ENCODE data around the gene MELK. TPM values are rescaled to one million over a fixed set of nuclear protein-coding genes. Genes with fewer than 3 reads are reported as not detected.

Gene MELK
- total and polyA plus RNA-seq, 2 of the 4 experiments (the other 2 are of a cell fraction): 20.8 to 27.4 TPM

GRCh38 chr9:36717276-36717675 lies 144.6 kb downstream of the MELK start (continued):
- no peak for TF ChIP-seq CTCF (conservative IDR thresholded peaks at IDR 0.05; ENCODE audit: low read depth, low read length)

GRCh38 chr9:36718612-36719011 lies 145.9 kb downstream of the MELK start:
- no peak overlapping the region for H2BK5ac ChIP-seq (ENCODE audit: low read depth, low read length, poor library complexity, severe bottlenecking)
- H3K9me3 ChIP-seq (ENCODE audit: control insufficient read depth, insufficient read depth, low read length): no peaks in the 10 kb centered on the region
- H3K27ac ChIP-seq (ENCODE audit: insufficient read depth, low read length): no peak overlapping the region
- ChIA-PET POLR2A (ENCODE audit: unreplicated experiment) (no interaction called here), CTCF (no interaction called here)
- no TSS peak for BruUV-seq (replicated peaks)
- no peak overlapping the region for H3K23ac ChIP-seq (ENCODE audit: low read depth, low read length)
- DNase-seq: no peak
- H4K5ac ChIP-seq (ENCODE audit: low read depth, low read length): no peak overlapping the region
- H3K9me1 ChIP-seq (ENCODE audit: insufficient read depth, low read length): peaks cover 3% of the 10 kb centered on the region; the same call in 1 of the 2 replicates
- no peak overlapping the region for H3K4me2 ChIP-seq (ENCODE audit: low read depth, low read length)
- dilution Hi-C loops (cut with HindIII; ENCODE audit: low sequenced_read_pairs, unreplicated experiment) (no loop called here), intact Hi-C loops (cut with micrococcal nuclease) (no loop called here), in situ Hi-C loops (cut with MboI; ENCODE audit: low sequenced_read_pairs) (no loop called here)
- H3K9ac ChIP-seq (ENCODE audit: low read depth, low read length): no peak overlapping the region
- no peak overlapping the region for H3K18ac ChIP-seq (ENCODE audit: low read depth, low read length)
- H3K4ac ChIP-seq (ENCODE audit: low read depth, low read length): no peak overlapping the region
- no peaks in the 10 kb centered on the region for H4K20me1 ChIP-seq (ENCODE audit: insufficient read depth, low read length)
- H3K56ac ChIP-seq (ENCODE audit: extremely low read depth, insufficient read depth, low read length): no peak overlapping the region
- H3K79me1 ChIP-seq (ENCODE audit: low read depth in 1 of 2, low read length in 2 of 2): no peaks in the 10 kb centered on the region
- no peak overlapping the region for H3K4me3 ChIP-seq (ENCODE audit: insufficient read depth, low read depth, low read length)
- no peak overlapping the region for H2BK15ac ChIP-seq (ENCODE audit: low read depth, low read length)
- H4K91ac ChIP-seq (ENCODE audit: insufficient read depth, low read depth, low read length): no peak overlapping the region
- no peak overlapping the region for H3K14ac ChIP-seq (replicated peaks; ENCODE audit: low read depth, low read length)
- no peak overlapping the region for H4K8ac ChIP-seq (ENCODE audit: low read depth in 2 of 2, low read length in 2 of 2)
- no peak overlapping the region for H2AK9ac ChIP-seq (replicated peaks; ENCODE audit: low read depth, low read length, poor library complexity)
- no peak overlapping the region for H2BK20ac ChIP-seq (ENCODE audit: low read depth, low read length)
- H3K4me1 ChIP-seq (ENCODE audit: control insufficient read depth, insufficient read depth, low read length): peaks cover 3% of the 10 kb centered on the region
- H2AFZ ChIP-seq (replicated peaks; ENCODE audit: low read length, poor library complexity): no peak overlapping the region
- peaks cover 6% of the 10 kb centered on the region for H3K27me3 ChIP-seq (ENCODE audit: control insufficient read depth, insufficient read depth, low read length)
- TF ChIP-seq MAFK (IDR thresholded peaks at IDR 0.05; ENCODE audit: low read depth, low read length) (no peak), RFX5 (IDR thresholded peaks at IDR 0.05; ENCODE audit: low read depth, low read length) (no peak), BHLHE40 (IDR thresholded peaks at IDR 0.05; ENCODE audit: low read depth, low read length) (no peak), ELK1 (IDR thresholded peaks at IDR 0.05; ENCODE audit: borderline replicate concordance, low read depth, low read length) (no peak)
- ATAC-seq (ENCODE audit: low read depth): no peak
- no peak overlapping the region for H2BK120ac ChIP-seq (ENCODE audit: low read depth, low read length)
- WGBS, 2 experiments (ENCODE audit: extremely low coverage in 2 of 2, insufficient read length in 1 of 2): no CpG with 5 or more reads among the region's 1 CpG
- no peaks in the 10 kb centered on the region for H3K36me3 ChIP-seq (ENCODE audit: control insufficient read depth, insufficient read depth, low read length)
- H2AK5ac ChIP-seq (ENCODE audit: low read depth, low read length): no peak overlapping the region
